Ishikawa (cell line): ENCODE results near the gene FXR1.

Experiments used
- CEBPB ChIP-seq: IDR thresholded peaks from 2 replicates; pipeline ENCODE4 v1.6.1; 2012
- CREB1 ChIP-seq: IDR thresholded peaks from 2 replicates; pipeline ENCODE4 v1.6.1; 2012; ENCODE audit warnings: low read depth
- EGR1 ChIP-seq: IDR thresholded peaks from 2 replicates; pipeline ENCODE4 v1.6.1; 2012
- EP300 ChIP-seq: IDR thresholded peaks from 2 replicates; pipeline ENCODE4 v1.6.1; 2012; ENCODE audit warnings: borderline replicate concordance
- FOXM1 ChIP-seq: IDR thresholded peaks from 2 replicates; pipeline ENCODE4 v1.6.1; 2012; ENCODE audit warnings: low read depth, borderline replicate concordance
- RAD21 ChIP-seq: IDR thresholded peaks from 2 replicates; pipeline ENCODE4 v1.6.1; 2012; ENCODE audit warnings: low read depth
- TAF1 ChIP-seq: IDR thresholded peaks from 2 replicates; pipeline ENCODE4 v1.6.1; 2012; ENCODE audit warnings: low read depth, mild to moderate bottlenecking
- TCF12 ChIP-seq: IDR thresholded peaks from 2 replicates; pipeline ENCODE4 v1.6.1; 2012; ENCODE audit warnings: low read depth
- TEAD4 ChIP-seq: IDR thresholded peaks from 2 replicates; pipeline ENCODE4 v1.6.1; 2012
- YY1 ChIP-seq: IDR thresholded peaks from 2 replicates; pipeline ENCODE4 v1.6.1; 2012; ENCODE audit warnings: low read depth
- ZBTB7A ChIP-seq: IDR thresholded peaks from 2 replicates; pipeline ENCODE4 v1.6.1; 2012; ENCODE audit warnings: low read depth
- TF ChIP-seq, protein P1 (sequence below): IDR thresholded peaks from 2 replicates; pipeline ENCODE4 v1.6.1; 2012
- TF ChIP-seq, protein P2 (sequence below): IDR thresholded peaks from 2 replicates; pipeline ENCODE4 v1.6.1; 2012; ENCODE audit warnings: low read depth, mild to moderate bottlenecking
- TF ChIP-seq, protein P3 (sequence below): IDR thresholded peaks from 2 replicates; pipeline ENCODE4 v1.6.1; 2012

DNA sequence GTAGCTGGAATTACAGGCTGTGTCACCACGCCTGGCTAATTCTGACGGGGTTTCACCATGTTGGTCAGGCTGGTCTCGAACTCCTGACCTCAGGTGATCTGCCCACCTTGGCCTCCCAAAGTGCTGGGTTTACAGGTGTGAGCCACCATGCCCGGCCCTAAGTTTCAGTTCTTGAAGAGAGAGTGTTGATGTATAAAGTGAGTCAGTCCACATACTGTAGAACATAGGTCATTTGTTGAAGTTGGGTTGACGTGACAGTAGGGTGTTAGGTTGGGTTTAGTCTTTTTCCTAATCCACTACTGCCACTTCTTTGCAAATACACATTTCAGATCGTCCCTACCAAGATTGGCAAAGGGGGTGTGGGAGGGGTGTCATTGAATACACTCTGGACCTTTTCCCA is 61.8 kb downstream of the FXR1 start:
- TF ChIP-seq EP300 (no peak), YY1 (no peak), EGR1 (no peak), CREB1 (no peak), ZBTB7A (no peak), RAD21 (no peak), TAF1 (no peak), TEAD4 (no peak), FOXM1 (no peak), CEBPB (no peak), TCF12 (no peak)
- TF ChIP-seq, protein P1, sequence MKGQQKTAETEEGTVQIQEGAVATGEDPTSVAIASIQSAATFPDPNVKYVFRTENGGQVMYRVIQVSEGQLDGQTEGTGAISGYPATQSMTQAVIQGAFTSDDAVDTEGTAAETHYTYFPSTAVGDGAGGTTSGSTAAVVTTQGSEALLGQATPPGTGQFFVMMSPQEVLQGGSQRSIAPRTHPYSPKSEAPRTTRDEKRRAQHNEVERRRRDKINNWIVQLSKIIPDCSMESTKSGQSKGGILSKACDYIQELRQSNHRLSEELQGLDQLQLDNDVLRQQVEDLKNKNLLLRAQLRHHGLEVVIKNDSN = no peak
- TF ChIP-seq, protein P2, sequence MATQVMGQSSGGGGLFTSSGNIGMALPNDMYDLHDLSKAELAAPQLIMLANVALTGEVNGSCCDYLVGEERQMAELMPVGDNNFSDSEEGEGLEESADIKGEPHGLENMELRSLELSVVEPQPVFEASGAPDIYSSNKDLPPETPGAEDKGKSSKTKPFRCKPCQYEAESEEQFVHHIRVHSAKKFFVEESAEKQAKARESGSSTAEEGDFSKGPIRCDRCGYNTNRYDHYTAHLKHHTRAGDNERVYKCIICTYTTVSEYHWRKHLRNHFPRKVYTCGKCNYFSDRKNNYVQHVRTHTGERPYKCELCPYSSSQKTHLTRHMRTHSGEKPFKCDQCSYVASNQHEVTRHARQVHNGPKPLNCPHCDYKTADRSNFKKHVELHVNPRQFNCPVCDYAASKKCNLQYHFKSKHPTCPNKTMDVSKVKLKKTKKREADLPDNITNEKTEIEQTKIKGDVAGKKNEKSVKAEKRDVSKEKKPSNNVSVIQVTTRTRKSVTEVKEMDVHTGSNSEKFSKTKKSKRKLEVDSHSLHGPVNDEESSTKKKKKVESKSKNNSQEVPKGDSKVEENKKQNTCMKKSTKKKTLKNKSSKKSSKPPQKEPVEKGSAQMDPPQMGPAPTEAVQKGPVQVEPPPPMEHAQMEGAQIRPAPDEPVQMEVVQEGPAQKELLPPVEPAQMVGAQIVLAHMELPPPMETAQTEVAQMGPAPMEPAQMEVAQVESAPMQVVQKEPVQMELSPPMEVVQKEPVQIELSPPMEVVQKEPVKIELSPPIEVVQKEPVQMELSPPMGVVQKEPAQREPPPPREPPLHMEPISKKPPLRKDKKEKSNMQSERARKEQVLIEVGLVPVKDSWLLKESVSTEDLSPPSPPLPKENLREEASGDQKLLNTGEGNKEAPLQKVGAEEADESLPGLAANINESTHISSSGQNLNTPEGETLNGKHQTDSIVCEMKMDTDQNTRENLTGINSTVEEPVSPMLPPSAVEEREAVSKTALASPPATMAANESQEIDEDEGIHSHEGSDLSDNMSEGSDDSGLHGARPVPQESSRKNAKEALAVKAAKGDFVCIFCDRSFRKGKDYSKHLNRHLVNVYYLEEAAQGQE = no peak
- TF ChIP-seq, protein P3, sequence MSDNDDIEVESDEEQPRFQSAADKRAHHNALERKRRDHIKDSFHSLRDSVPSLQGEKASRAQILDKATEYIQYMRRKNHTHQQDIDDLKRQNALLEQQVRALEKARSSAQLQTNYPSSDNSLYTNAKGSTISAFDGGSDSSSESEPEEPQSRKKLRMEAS = no peak
